AG09309 (cell line): ENCODE results near the gene INSC.
A peak's percentile ranks its signal among the peaks of the same experiment; 100 is the strongest.

Experiments used
- DNase-seq: peaks from one replicate; pipeline ENCODE4 v3.0.0-alpha.2; 2010; ENCODE audit warnings: low read depth
- H3K4me3 ChIP-seq: 2 replicates; pipeline ENCODE4 v1.5.1; 2011; ENCODE audit warnings: mild to moderate bottlenecking, low read depth, low read length, moderate library complexity; ENCODE audit not compliant: control insufficient read depth
- CTCF ChIP-seq: IDR thresholded peaks from 2 replicates; pipeline ENCODE4 v1.5.1; 2011; ENCODE audit warnings: mild to moderate bottlenecking, low read depth, low read length, inconsistent platforms; ENCODE audit not compliant: insufficient read depth, control insufficient read depth; ENCODE audit errors: missing control alignments

Gene INSC

GRCh38 chr11:15238856-15239255, 124.1 kb downstream of the INSC start:
- H3K4me3 ChIP-seq, result no peak overlapping the region
- no peak for TF ChIP-seq CTCF
- no peak for DNase-seq

DNA sequence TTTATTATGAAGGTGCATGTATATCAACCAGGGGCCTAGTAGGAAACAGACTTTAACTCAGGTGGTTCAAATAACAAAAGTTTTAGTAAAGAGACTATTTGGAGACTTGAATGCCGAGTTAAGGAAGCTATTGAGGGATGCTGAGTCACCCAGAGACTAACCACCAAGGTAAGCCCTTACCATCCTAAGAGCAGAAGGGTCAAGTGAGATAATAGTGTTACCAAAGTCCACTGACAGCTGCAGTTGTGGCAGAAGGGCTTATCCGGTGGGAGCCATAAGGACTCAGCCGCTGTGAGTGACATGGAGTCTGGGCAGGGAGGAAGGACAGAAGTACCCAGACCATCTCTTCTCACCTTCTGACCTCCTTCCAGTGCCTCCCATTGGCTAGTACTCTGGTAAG, 134.0 kb downstream of the INSC start:
- no peak overlapping the region for H3K4me3 ChIP-seq
- DNase-seq, result no peak
- no peak for TF ChIP-seq CTCF

DNA sequence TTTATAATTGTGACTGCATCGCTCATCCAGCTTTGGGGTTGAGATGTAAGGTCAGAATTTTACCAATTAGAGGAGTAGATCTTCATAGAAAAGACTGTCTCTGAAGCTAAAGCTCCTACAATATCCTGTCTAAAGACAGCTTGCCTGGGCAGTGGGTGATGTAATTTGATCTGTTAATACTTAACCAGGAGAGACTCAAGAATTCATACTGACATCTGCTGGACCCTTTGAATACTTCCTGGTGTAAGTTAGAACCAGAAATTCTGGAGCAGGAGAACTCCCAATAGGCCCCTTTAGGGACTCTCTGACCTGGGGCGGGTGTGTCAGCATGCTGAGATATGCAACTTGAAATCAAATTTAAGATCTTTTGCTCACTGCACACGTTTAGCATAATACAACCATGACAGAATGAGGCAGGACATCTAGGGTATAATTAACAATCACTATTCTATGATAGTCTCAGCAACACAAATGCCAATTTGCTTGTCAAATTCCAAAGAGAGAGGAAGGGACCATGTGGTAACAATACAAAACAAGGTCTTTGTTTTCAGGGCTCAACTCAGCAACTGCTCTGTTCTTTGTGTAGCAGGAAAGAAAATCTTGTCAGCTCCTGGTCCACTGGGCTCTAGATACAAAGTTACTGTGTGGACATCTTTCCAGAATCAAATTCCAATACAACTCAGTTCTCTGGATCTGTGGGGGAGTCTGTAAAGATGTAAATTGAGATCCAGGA, 143.9 kb downstream of the INSC start:
- no peak for TF ChIP-seq CTCF
- DNase-seq, result no peak
- H3K4me3 ChIP-seq, result no peak overlapping the region

GRCh38 chr11:15266999-15267398, 152.3 kb downstream of the INSC start:
- DNase-seq, result no peak

GRCh38 chr11:15268598-15268997, 153.9 kb downstream of the INSC start:
- H3K4me3 ChIP-seq, result no peak overlapping the region
- DNase-seq, result no peak
- TF ChIP-seq CTCF, result no peak

More at GRCh38 chr11:15266999-15267398, 152.3 kb downstream of the INSC start:
- no peak for TF ChIP-seq CTCF
- H3K4me3 ChIP-seq, result no peak overlapping the region

DNA sequence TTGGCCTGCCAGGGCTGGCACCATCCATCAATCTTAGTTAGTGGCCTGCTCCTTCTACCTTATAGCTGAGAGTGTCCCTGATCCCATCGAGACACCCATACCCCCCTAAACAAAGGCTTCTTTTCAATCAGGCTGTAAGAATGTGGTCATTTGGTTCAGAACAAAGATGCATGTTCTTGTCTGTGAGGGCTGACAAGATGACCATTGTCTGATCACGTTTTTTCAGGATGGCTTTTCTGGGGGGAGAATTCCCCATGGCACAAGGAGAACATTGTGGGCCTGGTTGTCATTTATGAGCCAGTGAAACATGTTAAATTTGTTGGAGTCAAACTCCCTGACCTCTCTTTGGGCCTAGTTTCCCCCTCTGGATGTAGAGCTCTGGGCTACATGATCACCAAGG, 160.4 kb downstream of the INSC start:
- no peak overlapping the region for H3K4me3 ChIP-seq
- no peak for DNase-seq
- TF ChIP-seq CTCF, result no peak

- TF ChIP-seq CTCF, result peak; percentile 17
- DNase-seq, result no peak
- H3K4me3 ChIP-seq, result no peak overlapping the region
Measured at GRCh38 chr11:15276621-15277020, 161.9 kb downstream of the INSC start.
